ENCODE measurements around the gene HIPK2. TPM values are rescaled to one million over a fixed set of nuclear protein-coding genes. Genes with fewer than 3 reads are reported as not detected.
A peak's percentile ranks its signal among the peaks of the same experiment; 100 is the strongest.

The HIPK2 gene
- total and polyA plus RNA-seq, 2 donors (not counting 3 experiments of a cell fraction or from before 2014, with no cell fraction given): 9.0 to 43.8 TPM

DNA sequence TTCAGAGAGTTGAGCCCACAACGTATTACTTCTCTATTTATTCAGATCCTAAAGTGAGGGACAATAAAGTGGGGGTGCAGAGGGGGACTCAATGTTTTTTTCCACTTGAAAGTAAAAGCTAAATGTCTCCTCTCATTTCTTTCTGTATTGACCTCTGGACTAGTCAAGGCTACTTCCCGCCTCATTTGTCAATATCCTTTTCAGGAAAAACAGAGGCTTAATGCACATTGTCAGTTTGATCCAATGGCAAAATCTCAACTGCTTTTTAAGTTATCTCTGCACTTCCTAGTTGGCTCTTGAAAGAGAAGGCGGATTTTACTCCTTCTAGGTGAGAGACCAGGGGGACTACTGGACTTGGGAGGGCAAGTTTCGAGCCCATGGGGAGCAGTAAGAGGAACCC, 56.4 kb downstream of the HIPK2 start:
- peaks cover 2% of the 10 kb centered on the region in 2 experiments for H3K36me3 ChIP-seq (ENCODE audit: control insufficient read depth in 2 of 2, extremely low read depth in 1 of 2, insufficient read depth in 2 of 2, low read length in 2 of 2)
- H3K9me3 ChIP-seq (replicated peaks; ENCODE audit: control insufficient read depth, insufficient read depth, low read length): no peaks in the 10 kb centered on the region
- FAIRE-seq: no peak
- no peaks in the 10 kb centered on the region for H3K9me1 ChIP-seq (replicated peaks; ENCODE audit: control insufficient read depth, extremely low read depth, insufficient read depth, low read length)
- peaks cover 33% of the 10 kb centered on the region for H3K4me1 ChIP-seq (ENCODE audit: control insufficient read depth, extremely low read depth, insufficient read depth, low read length)
- peaks cover 74% of the 10 kb centered on the region for H3K79me2 ChIP-seq (ENCODE audit: control insufficient read depth, insufficient read depth, low read length)
- H3K9ac ChIP-seq (replicated peaks; ENCODE audit: extremely low read depth, insufficient read depth, low read length): peak overlapping the region; percentile 13
- H3K27me3 ChIP-seq (ENCODE audit: control insufficient read depth in 2 of 2, insufficient read depth in 2 of 2, low read length in 2 of 2): no peaks in the 10 kb centered on the region
- dilution Hi-C loops (cut with MboI; ENCODE audit: extremely low pct_ligation_motif_present, low sequenced_read_pairs) (no loop called here), intact Hi-C loops (cut with micrococcal nuclease) (loop anchor here (1.0 to 5.0 kb wide), 3 partner anchors 15 to 281 kb away; no protein-coding TSS in a partner anchor)
- peak overlapping the region; percentile 71 for H3K27ac ChIP-seq (ENCODE audit: insufficient read depth, low read depth, low read length)
- TF ChIP-seq POLR2A (IDR thresholded peaks at IDR 0.05; ENCODE audit: low read depth, low read length): no peak
- TF ChIP-seq JUN (IDR thresholded peaks at IDR 0.05; ENCODE audit: borderline replicate concordance, insufficient read depth, insufficient read length, low read depth): no peak
- no peak for TF ChIP-seq GATA2 (IDR thresholded peaks at IDR 0.05; ENCODE audit: insufficient read depth, insufficient read length, low read depth, low read length)
- no peak for TF ChIP-seq POLR2AphosphoS5 (IDR thresholded peaks at IDR 0.05; ENCODE audit: insufficient read depth, low read depth, low read length)
- TF ChIP-seq, protein P1, sequence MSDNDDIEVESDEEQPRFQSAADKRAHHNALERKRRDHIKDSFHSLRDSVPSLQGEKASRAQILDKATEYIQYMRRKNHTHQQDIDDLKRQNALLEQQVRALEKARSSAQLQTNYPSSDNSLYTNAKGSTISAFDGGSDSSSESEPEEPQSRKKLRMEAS (IDR thresholded peaks at IDR 0.05; ENCODE audit: insufficient read depth, insufficient read length): no peak
- TF ChIP-seq CTCF (IDR thresholded peaks at IDR 0.05; ENCODE audit: extremely low read depth in 1 of 2, insufficient read depth in 1 of 2, low read depth in 1 of 2, low read length in 2 of 2): no peak
- no peak for TF ChIP-seq EZH2 (IDR thresholded peaks at IDR 0.05; ENCODE audit: borderline replicate concordance, low read depth, low read length, severe bottlenecking)
- no peak for TF ChIP-seq FOS (IDR thresholded peaks at IDR 0.05; ENCODE audit: borderline replicate concordance, insufficient read depth, low read length)
- no peak for TF ChIP-seq MYC (IDR thresholded peaks at IDR 0.05; ENCODE audit: low read depth, low read length)
- DNase-seq (ENCODE audit: low read depth, low spot score): no peak
- peak overlapping the region; percentile 20 for H3K4me2 ChIP-seq (ENCODE audit: insufficient read depth, low read length)
- CTCF ChIA-PET: interaction anchor here (0.6 to 3.6 kb wide), 3 partner anchors 13 to 75 kb away, joined by 3 to 17 read pairs (median 3); no protein-coding TSS in a partner anchor
- no peak overlapping the region for H3K4me3 ChIP-seq (replicated peaks in 1 of 3; ENCODE audit: insufficient read depth in 1 of 3, low read depth in 1 of 3, low read length in 3 of 3)
- POLR2A ChIA-PET: no interaction called here
- no peak overlapping the region for H2AFZ ChIP-seq (ENCODE audit: low read depth, low read length)
- BruUV-seq (replicated peaks): no TSS peak
- H4K20me1 ChIP-seq (replicated peaks; ENCODE audit: control insufficient read depth, extremely low read depth, insufficient read depth, low read length): no peaks in the 10 kb centered on the region

Data from endothelial cell of umbilical vein (primary cell).